ENCODE results near the gene BABAM2.

Gene BABAM2

GRCh38 chr2:28354920-28355520 is 464.5 kb downstream of the BABAM2 start:
- DNase-seq: no peak

DNA sequence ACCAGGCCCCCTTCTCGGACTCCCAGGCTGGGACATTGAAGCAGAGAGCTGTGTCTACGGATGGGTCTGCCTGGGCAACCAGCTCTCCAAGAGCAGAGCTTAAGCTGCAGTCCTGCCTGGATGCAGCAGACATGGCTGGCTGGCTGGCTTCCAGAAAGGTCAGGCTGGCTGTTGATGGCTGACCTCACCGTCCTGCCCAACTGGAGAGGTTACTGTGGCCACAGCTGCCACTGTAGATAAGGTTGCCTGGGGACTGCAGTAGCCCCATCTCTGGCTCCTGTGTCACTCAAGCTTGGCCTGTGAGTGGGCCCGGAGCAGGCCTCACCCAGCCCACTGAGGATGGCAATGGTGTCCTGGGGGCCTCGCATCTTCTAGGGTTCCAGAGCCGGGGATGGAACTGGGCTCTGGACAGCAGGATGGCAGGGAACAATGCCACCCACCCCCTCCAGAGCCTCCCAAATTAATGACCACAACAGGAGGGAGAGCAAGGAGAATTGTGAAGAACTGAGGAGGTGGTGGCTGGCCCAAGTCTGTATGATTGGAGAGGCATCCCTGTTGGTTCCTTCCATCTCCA is 465.1 kb downstream of the BABAM2 start:
- no peak for DNase-seq

DNA sequence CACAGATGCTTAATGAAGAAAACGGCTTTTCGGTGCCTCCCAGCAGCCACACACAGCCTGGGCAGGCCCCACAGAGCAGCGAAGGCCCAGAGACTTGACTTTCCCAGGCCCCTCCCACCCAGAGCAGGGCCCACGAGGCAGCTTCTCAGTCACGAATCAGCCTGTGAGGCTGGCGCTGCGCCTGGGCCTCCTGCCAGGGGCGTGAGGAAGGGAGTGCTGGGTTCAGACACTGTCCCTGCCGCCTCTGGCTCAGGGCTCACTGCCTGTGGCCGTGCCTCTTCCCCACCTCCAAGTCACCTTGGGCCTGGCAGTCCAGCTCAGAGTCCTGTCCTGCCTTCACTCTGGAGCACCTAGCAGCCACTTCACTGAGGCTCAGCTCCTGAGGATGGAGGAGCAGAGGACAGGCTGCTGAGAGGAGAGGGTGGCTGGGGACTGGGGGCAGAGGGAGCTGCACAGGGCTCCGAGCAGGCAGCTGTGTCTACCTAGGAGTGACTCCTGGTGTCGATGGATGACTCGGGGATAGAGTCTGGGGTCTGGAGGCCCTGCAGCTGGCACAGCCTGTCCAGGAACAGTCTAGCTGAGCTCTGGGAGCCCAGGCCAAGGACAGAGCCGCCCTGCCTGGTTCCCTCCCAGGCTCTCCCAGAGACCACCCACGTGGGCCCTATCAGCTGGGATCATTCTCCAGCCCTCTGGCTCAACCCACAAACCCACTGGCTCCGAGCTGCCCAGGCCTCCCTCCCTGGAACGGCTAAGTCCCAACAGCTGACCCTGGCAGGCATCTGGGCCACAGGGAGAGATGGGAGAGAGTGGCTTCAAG is 465.8 kb downstream of the BABAM2 start:
- DNase-seq: peak; percentile 85

GRCh38 chr2:28357055-28357454 is 466.5 kb downstream of the BABAM2 start:
- DNase-seq: no peak

- DNase-seq: no peak
These were observed 467.6 kb downstream of the BABAM2 start for GRCh38 chr2:28357948-28358667.

- DNase-seq: no peak
These were observed 468.2 kb downstream of the BABAM2 start for GRCh38 chr2:28358668-28359201.

DNA sequence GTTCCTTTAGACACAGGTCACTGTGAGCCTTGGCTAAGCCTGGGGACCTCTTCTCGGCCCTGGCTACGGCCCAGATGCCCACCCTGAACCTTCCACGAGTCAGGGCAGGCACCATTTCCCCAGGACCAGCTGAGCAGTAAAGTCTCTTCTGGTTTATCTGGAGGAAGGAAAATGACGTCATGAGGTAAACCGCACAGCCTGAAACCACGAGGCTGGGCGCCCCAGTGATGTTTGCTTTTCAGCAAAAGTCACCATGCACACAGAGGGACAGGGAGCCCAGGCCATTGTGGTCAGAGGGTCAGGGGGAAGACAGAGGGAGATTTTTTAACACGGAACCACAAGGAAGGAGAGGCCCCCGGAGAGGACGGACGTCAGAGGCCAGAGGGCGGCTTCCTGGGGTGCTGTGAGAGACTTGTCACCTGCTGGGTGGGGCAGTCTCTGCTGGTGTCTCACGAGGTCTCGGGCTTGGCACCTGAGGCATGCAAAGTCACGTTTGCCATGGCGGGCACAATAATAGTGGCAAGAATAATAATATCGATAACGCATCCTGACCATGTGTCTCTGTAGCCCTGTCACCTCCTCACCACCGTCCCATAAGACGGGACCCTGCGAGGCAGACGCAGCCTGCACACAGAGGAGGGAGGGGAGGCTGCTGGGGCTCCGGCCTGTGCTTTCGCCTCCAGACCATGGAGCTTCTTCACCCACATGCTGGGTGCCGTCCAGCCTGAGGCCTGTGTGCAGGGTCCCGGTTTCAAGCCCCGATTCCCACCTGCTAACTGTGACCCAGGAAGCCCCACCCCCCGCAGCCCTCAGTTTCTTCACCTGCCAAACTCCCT is 468.9 kb downstream of the BABAM2 start:
- DNase-seq: no peak

DNA sequence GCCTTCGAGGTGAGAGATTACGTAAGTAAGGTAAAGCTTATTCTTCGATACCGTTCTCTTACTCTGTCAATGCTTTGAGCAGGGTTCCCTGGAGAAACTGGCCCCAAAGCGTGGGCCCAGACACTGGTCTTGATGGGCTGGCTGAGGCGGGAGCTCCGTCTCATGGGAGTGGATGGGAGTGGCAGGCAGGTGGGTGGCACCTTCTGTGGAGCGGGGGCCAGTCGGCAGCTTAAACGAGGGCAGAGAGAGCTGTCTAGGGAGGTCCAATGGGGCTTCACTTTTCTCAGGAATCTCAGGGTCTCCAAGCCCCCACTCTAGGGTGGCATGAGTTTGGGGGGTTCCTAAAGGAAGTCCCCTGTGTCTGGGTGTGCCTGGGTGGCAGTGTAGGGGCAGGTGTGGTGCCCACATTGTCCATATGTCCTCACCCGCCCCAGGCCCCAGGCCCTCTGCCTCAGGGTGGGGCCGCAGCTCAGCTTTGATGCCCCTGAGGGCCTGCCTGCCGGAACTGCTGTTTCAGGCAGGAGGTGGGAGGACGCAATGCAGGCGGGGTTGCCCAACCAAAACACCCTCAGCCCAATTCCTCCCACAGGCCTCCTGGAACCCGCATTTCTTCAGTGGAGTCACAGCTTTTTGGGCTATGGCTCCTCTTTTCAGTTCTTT is 469.7 kb downstream of the BABAM2 start:
- no peak for DNase-seq

GRCh38 chr2:28360718-28361293 is 470.3 kb downstream of the BABAM2 start:
- DNase-seq: peak; percentile 83

DNA sequence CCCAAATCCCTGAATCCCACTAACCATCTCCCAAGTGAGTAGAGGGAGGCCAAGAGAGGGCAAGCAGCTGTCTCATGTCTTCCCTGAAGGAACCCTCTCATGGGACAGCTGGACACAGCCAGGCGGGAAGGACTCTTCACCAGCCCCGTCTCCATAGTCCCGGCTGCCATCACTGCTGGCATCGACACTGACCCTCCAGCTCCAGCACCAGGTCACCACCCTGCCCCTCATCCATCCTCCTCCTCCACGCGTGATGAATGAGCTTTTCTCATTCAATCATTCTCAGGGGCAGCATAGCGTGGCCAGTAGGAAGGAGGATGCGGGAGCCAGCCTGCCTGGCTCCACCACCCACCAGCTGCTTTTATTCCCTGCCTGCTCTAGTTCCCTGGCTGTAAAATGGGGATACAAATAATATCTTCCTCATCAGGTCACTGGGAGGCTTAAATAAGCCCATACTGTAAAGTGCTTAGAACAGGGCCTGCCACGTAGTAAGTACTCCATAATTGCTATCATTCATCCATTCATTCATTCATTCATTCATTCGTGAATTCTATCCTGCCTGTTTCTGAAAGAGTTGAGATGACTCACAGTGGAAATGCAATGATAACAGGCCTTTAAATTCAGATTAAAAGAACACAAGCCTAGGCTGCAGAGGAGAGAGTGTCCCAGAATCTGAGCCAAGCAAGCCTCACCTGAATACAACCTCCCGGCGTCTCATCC is 471.6 kb downstream of the BABAM2 start:
- DNase-seq: no peak

DNA sequence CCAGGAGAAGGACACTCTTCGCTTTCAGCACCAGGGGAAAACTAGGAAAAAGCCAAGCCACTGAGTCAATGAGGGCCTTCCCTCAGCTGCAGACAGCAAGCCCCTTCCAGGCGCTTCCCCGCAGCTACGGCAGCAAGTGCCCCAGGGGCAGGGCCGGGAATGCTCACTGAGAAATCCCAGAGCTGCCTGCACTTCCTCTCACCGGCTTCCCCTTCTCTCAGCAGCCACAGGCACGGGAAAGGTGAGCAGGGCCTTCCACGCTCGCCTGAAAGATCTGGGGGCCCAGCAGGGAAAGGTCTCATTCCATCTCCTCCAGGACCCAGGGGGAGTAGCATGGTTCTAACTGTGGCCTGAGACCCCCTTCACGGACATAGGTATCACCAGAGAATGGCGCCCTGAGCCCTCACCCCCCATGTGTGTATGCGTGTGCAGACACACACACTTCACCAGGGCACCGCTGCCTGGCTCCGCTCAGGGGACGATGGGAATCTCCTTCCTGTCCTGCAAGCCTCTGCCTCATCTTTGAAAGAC is 472.5 kb downstream of the BABAM2 start:
- DNase-seq: peak; percentile 87

- DNase-seq: no peak
These were observed 473.3 kb downstream of the BABAM2 start for GRCh38 chr2:28363686-28364280.

DNA sequence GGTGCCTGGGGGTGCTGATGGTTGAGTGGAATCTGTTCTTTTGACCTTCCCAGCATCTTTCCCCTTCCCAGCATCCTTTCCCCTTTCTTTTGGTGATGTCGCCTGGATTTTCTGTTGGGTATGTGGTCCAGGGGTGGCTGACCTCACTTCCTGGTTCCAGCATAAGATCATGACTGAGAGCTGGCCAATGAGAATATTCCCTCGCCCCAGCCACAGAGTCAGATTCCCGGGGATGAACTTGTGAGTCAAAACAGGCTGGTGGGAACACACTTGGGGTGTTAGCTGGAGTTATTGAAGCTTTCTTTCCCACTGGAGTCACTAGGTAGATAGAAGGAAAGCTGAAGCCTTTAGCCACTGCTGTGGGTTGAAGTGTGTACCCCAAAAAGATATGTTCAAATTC is 474.1 kb downstream of the BABAM2 start:
- no peak for DNase-seq

DNA sequence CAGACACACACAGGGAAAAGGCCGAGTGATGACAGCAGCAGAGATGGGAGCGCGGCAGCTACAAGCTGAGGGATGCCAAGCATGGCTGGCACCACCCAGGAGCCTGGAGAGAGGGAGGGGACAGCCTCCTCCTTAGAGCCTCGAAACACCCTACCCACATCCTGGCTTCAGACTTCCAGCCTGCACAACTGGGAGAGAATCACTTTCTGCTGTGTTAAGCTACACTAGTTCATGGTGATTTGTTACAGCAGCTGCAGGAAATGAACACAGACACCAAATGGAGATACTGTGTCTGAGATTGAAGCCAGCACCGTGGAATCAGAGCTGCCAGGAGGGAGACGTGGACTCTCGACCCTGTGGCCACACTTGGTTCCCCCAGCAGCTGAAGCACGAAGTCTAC is 474.6 kb downstream of the BABAM2 start:
- no peak for DNase-seq

DNA sequence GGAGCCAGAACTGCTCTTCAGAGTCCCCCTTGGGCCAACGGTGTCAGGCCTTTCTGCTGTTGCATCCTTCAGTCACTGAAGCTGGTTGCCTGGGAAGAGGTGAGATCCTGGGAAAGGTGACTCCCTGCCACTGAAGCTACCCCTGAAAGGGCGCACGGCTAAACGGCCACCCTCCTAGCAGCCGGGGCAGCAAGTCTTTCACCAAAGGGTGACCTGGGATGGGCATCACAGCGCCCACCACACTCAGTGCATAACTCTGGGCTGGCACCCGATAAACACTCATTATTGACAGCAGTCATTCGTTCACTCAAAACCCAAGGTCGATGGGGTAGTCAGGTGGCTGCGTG is 475.6 kb downstream of the BABAM2 start:
- no peak for DNase-seq

DNA sequence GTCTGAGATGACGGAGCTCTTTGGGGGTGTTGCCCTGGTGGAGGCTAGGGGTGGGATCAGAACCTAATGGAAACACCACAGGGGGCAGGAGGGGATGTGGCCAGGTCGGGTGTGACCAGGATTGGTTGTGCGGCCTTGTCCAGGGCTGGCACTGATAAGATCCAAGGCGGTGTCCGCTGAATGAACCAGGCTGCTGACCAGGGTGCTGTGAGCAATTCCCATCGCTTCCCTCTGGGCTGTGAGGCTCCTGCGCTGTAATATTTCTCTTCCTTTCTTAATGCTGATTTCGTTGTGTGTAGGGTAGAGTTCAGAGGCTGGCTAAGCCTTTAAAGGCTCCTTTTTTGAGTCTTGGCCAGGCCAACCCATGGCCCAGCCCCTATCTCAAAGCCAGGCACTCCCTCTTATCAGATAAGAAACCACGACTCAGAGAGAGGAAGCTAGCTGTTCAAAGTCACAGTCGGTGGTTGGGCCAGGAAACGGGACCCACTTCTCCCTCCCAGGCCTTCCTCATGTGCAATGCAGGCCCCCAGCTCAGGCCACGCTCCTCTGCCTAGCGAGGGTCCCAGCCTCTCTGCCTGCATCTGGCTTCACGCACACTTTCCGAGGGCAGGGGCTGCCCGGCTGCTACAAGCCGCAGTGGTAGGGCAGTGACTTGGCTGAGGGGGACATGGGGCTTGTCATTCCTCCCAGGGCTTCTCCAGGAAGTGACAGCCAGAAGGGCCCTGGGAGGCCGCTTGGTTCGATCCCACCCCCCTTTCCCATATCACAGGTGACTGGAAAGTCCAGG is 476.2 kb downstream of the BABAM2 start:
- DNase-seq: peak; percentile 89

- DNase-seq: no peak
These were observed 477.3 kb downstream of the BABAM2 start for GRCh38 chr2:28367667-28368356.

GRCh38 chr2:28368357-28368798 is 477.8 kb downstream of the BABAM2 start:
- no peak for DNase-seq

DNA sequence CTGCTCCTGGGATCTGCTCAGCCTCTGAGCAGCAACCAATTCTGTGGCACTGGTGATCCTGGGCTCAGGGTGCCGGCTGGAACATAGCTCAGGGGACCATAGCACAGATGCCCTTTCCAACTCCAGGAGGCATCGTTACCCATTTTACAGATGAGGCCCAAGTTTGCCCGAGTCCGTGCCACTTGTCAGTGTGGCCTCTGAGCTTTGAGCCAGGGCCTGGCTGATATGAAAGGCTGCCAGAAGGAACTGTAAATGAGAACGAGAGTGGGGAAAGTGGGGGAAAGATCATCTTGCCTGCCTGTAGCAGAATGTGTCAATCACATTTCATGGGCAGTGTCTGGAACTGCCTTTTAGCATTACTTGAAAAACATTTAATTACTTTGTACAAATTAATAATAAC is 478.8 kb downstream of the BABAM2 start:
- DNase-seq: no peak
